Stimulated activated CD8-positive, alpha-beta memory T cell treated with anti-CD3 and anti-CD28 coated beads, Interleukin-2, amount 100 ng/mL, for 1 hour (primary cell): Measurements from ENCODE around the gene ALKBH2.
"Not testable (repeated sequence)": the region's sequence is repeated elsewhere in the genome, so short reads cannot be mapped to it uniquely, and the experiment has no call there.

Experiments
- DNase-seq, 2 donors: peaks; one replicate each; pipeline ENCODE4 v3.0.0-alpha.2; 2020; ENCODE audit warnings: low read depth in 2 of 2

ALKBH2 gene

GRCh38 chr12:109069307-109070271, 23.7 kb downstream of the ALKBH2 start:
- no peak for DNase-seq

GRCh38 chr12:109065853-109066193, 27.4 kb downstream of the ALKBH2 start:
- DNase-seq, result no peak

- DNase-seq, result no peak
These were observed 28.0 kb downstream of the ALKBH2 start for GRCh38 chr12:109065154-109065852.

GRCh38 chr12:109064143-109064542, 29.1 kb downstream of the ALKBH2 start:
- DNase-seq, result no peak

GRCh38 chr12:109058773-109059172, 34.5 kb downstream of the ALKBH2 start:
- DNase-seq, result no peak

- no peak for DNase-seq
These were observed 35.9 kb downstream of the ALKBH2 start for GRCh38 chr12:109057376-109057775.

- DNase-seq, result no peak
These were observed 36.4 kb downstream of the ALKBH2 start for GRCh38 chr12:109056891-109057290.

GRCh38 chr12:109054520-109054919, 38.8 kb downstream of the ALKBH2 start:
- no peak for DNase-seq

- not testable (repeated sequence) for DNase-seq
These were observed 39.2 kb downstream of the ALKBH2 start for GRCh38 chr12:109054124-109054513.

- no peak for DNase-seq
These were observed 39.7 kb downstream of the ALKBH2 start for GRCh38 chr12:109053382-109054123.

GRCh38 chr12:109052414-109053323, 40.6 kb downstream of the ALKBH2 start, which contains the start of gene USP30:
TSS of gene USP30 (plus strand) at chr12:109052576. CDS start at chr12:109052679, 103 bp downstream.
- DNase-seq, result peak; percentile 68 to 72

GRCh38 chr12:109052097-109052413, 41.2 kb downstream of the ALKBH2 start:
- no peak for DNase-seq

GRCh38 chr12:109049794-109050193, 43.5 kb downstream of the ALKBH2 start:
- DNase-seq, result not testable (repeated sequence)

GRCh38 chr12:109048706-109049105, 44.6 kb downstream of the ALKBH2 start:
- not testable (repeated sequence) for DNase-seq

GRCh38 chr12:109047081-109047805, 46.0 kb downstream of the ALKBH2 start:
- no peak for DNase-seq

GRCh38 chr12:109044241-109044640, 49.0 kb downstream of the ALKBH2 start:
- DNase-seq, result no peak
